AML-193 (cell line): ENCODE results near the gene UGT1A7.
"Not testable (repeated sequence)": the region's sequence is repeated elsewhere in the genome, so short reads cannot be mapped to it uniquely, and the experiment has no call there.

Experiments
- DNase-seq, 2 experiments: peaks; one replicate each; lab custom pipeline; 2025; lab: John Stamatoyannopoulos, UW

UGT1A7 gene

GRCh38 chr2:233712611-233713261 lies 31.0 kb downstream of the UGT1A7 start, which contains the start of gene UGT1A5:
TSS of gene UGT1A5 (plus strand) at chr2:233712907. CDS start at chr2:233712992, 85 bp downstream.
- DNase-seq = no peak

GRCh38 chr2:233713262-233713615 lies 31.5 kb downstream of the UGT1A7 start:
- DNase-seq = no peak

- no peak for DNase-seq
Measured at GRCh38 chr2:233714121-233714520, 32.4 kb downstream of the UGT1A7 start.

- no peak for DNase-seq
Measured at GRCh38 chr2:233718552-233718951, 36.9 kb downstream of the UGT1A7 start, which contains the start of gene UGT1A4. TSS of gene UGT1A4 (plus strand) at chr2:233718736. CDS start at chr2:233718821, 85 bp downstream.

DNA sequence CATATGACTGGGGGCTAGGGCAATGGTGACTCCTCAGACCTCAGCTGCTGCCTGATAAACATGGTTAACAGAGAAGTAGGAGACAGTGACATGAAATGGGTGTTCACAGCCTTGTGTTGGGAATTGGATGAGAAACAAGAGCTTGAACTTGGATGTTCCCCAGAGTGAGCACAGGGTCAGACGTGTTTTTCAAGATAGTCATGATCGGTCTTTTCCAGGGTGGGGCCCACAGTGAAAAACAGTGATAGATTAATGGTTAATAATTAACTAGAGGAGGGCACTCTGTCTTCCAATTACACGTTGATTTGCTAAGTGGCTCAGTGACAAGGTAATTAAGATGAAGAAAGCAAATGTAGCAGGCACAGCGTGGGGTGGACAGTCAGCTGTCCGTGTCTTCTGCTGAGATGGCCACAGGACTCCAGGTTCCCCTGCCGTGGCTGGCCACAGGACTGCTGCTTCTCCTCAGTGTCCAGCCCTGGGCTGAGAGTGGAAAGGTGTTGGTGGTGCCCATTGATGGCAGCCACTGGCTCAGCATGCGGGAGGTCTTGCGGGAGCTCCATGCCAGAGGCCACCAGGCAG lies 47.1 kb downstream of the UGT1A7 start, which contains the start of gene UGT1A3:
Gene UGT1A3, plus strand, starts transcription at position 320 of the 579 bp plus-strand sequence. Its CDS starts 85 bp downstream, at position 405.
- no peak for DNase-seq

- DNase-seq = not testable (repeated sequence)
Measured at GRCh38 chr2:233736868-233737653, 55.4 kb downstream of the UGT1A7 start.

DNA sequence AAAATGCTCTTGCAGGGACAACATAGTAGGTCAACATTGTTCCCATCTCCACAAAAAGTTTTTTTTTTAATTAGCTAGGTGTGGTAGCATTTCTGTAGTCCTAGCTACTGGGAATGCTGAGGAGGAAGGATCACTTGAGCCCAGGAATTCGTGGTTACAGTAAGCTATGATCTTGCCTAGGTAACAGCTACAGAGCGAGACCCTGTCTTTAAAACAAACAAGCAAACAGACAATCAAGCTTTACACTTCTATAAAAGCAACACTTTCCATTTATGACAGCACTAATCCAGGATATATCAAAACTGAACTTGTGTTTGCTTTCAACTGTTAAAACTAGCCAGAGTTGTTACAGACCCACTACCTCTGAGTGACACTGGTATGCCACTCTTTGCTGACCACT lies 59.2 kb downstream of the UGT1A7 start:
- DNase-seq = no peak

- DNase-seq = no peak
Measured at GRCh38 chr2:233743464-233744259, 62.0 kb downstream of the UGT1A7 start.

GRCh38 chr2:233745073-233745755 lies 63.5 kb downstream of the UGT1A7 start:
- DNase-seq = no peak

DNA sequence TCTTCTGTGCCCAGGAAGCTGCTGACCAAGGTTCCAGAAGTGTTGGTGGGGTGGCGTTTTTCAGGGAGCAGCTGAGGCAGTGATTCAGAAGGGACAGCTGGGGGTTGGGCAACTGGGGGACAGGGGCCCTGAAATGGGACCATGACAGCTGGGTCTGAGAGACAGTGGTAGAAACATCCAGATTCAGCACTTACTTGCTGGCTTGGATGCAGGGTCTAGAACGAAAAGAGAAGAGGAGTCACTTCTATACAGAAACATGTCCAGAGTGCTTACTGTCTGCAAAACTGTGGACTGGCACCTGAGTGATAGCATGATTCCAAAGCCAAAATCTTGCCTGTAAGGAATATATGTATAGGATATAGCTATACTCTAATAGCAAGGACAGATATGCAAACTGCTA lies 64.1 kb downstream of the UGT1A7 start:
- not testable (repeated sequence) for DNase-seq

GRCh38 chr2:233746475-233747282 lies 65.0 kb downstream of the UGT1A7 start:
- no peak for DNase-seq

DNA sequence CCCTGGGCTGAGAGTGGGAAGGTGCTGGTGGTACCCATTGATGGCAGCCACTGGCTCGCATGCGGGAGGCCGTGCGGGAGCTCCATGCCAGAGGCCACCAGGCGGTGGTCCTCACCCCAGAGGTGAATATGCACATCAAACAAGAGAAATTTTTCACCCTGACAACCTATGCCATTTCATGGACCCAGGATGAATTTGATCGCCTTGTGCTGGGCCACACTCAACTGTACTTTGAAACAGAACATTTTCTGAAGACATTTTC lies 65.5 kb downstream of the UGT1A7 start:
- no peak for DNase-seq

GRCh38 chr2:233750689-233751088 lies 69.0 kb downstream of the UGT1A7 start:
- DNase-seq = not testable (repeated sequence)

DNA sequence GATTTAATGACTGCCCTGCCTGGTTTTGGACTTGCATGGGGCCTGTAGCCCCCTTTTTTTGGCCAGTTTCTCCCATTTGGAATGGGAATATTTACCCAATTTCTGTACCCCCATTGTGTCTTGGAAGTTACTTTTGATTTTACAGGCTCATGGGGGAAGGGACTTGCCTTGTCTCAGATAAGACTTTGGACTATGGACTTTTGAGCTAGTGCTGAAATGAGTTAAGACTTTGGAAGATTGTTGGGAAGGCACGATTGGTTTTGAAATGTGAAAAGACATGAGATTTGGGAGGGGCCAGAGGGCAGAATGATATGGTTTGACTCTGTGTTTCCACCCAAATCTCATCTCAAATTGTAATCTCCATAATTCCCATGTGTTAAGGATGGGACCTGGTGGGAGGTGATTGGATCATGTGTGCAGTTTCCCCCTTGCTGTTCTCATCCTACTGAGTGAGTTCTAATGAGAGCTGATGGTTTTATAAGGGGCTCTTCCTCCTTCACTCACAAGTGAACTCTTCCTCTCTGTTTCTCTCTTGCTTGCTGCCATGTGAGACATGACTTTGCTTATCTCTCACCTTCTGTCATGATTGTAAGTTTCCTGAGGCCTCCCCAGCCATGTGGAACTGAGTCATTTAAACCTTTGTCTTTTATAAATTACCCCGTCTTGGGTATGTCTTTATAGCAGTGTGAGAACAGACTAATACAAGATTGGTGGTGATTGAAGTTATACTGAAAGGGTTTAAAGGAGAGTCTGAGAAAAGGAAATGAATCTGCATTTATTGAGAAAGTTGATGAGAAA lies 69.7 kb downstream of the UGT1A7 start:
- not testable (repeated sequence) for DNase-seq

- no peak for DNase-seq
Measured at GRCh38 chr2:233754872-233755611, 73.3 kb downstream of the UGT1A7 start.

DNA sequence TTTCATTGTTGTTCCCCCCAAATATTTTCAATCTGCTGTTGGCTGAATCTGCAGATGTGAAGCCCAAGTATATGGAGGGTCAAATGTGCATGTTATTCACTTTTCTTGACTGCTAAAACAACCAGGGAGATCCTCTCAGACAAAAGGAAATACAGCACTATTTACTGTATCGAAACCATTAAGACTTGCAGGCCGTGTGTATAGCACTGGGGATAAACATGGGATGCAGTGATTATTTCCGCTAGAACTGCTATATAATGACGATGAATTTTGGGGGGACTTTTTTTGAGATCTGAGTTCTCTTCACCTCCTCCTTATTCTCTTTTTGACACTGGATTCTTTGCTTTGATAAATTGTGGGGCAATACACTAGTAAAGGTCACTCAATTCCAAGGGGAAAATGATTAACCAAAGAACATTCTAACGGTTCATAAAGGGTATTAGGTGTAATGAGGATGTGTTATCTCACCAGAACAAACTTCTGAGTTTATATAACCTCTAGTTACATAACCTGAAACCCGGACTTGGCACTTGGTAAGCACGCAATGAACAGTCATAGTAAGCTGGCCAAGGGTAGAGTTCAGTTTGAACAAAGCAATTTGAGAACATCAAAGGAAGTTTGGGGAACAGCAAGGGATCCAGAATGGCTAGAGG lies 74.9 kb downstream of the UGT1A7 start:
- no peak for DNase-seq

- no peak for DNase-seq
Measured at GRCh38 chr2:233758141-233758540, 76.4 kb downstream of the UGT1A7 start.

- no peak for DNase-seq
Measured at GRCh38 chr2:233758849-233759248, 77.1 kb downstream of the UGT1A7 start.

DNA sequence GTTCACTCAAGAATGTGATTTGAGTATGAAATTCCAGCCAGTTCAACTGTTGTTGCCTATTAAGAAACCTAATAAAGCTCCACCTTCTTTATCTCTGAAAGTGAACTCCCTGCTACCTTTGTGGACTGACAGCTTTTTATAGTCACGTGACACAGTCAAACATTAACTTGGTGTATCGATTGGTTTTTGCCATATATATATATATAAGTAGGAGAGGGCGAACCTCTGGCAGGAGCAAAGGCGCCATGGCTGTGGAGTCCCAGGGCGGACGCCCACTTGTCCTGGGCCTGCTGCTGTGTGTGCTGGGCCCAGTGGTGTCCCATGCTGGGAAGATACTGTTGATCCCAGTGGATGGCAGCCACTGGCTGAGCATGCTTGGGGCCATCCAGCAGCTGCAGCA lies 78.3 kb downstream of the UGT1A7 start, which contains the start of gene UGT1A1:
Gene UGT1A1, plus strand, starts transcription at position 228 of the 400 bp plus-strand sequence. Its CDS starts 18 bp downstream, at position 246.
- no peak for DNase-seq
